Measurements from ENCODE around the gene FUZ.

Gene FUZ

DNA sequence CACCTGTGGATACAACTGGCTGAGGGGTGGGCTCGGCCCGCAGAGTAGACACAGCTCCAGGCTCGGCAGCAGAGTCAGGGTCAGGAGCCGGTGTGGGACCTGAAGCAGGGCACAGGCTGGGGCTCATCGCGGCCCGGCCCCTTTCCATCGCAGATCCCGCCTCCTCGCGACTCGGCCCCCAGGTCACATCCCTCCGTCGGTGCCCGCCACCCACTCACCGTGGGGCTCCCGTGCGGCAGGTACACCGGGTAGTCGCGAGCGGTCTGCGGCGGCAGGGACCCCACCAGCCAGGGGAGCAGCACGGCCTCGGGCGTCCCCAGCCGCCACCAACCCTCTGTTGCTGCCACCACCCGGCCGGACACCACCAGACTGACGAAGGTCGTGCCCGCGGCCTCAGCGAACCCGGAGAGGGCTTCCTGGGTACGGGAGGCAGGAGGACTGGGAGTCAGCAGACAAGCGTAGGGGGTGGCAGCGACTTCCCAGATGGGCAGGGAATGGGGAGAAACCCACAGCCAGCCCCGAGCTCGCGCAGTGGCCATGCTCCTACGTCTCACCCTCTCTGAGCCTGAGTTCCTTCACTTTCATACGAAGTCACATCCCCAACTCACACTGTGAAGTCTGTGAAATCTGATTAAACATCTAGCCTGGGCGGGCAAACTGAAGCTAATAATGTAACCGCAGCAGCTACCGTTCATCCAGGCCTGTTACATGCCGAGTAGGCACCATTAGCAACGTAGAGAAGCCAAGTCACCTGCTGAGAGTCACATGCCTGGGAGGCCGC lies 3.7 kb downstream of the FUZ start:
- TF ChIP-seq YY1 (IDR thresholded peaks at IDR 0.05; ENCODE audit: insufficient read depth, insufficient read length) (no peak), SUZ12 (IDR thresholded peaks at IDR 0.05; ENCODE audit: extremely low read depth, insufficient read depth, insufficient read length) (no peak), ZNF274 (IDR thresholded peaks at IDR 0.05; ENCODE audit: low read depth, low read length) (no peak)
- no peak for DNase-seq (ENCODE audit: low read depth, low spot score)

DNA sequence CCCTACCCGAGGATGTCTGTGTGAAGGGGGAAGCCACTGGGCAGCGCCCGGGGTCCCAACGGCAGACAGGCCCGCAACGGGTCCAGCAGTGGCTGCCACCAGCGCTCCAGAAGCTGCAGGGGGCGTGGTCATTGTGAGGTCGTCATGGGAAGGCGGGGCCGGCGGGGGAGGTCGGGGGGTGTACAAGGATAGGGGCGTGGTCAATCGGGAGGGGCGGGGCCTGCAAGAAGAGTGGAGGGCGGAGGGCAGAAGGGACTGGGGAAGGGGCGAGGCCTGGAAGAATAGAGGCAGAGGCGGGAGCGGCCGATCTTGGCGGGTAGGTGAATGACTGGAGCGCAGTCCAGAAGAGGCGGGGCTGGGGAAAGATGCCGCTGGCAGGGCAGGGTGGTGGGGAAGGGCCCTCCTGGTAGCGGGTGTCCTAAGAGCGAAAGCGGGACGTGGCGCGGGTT lies 4.4 kb downstream of the FUZ start:
- no peak overlapping the region for H3K9ac ChIP-seq (ENCODE audit: insufficient read length, low read depth)
- TF ChIP-seq YY1 (IDR thresholded peaks at IDR 0.05; ENCODE audit: insufficient read depth, insufficient read length) (no peak), ZNF274 (IDR thresholded peaks at IDR 0.05; ENCODE audit: low read depth, low read length) (no peak), SUZ12 (IDR thresholded peaks at IDR 0.05; ENCODE audit: extremely low read depth, insufficient read depth, insufficient read length) (no peak)
- no peak overlapping the region for H3K4me3 ChIP-seq (ENCODE audit: insufficient read length, low read depth)
- H3K9me3 ChIP-seq (ENCODE audit: insufficient read depth, low read length): no peaks in the 10 kb centered on the region
- no peaks in the 10 kb centered on the region for H3K27me3 ChIP-seq (ENCODE audit: insufficient read depth, insufficient read length)
- peaks cover 7% of the 10 kb centered on the region for H3K4me1 ChIP-seq (ENCODE audit: insufficient read depth, insufficient read length)
- peaks cover 50% of the 10 kb centered on the region for H3K36me3 ChIP-seq (ENCODE audit: insufficient read depth, insufficient read length, low read length)
- DNase-seq (ENCODE audit: low read depth, low spot score): no peak

More for the DNA sequence above, 3.7 kb downstream of the FUZ start:
- Histone ChIP-seq H3K36me3 (ENCODE audit: insufficient read depth, insufficient read length, low read length) (peaks cover 47% of the 10 kb centered on the region), H3K9me3 (ENCODE audit: insufficient read depth, low read length) (no peaks in the 10 kb centered on the region), H3K4me1 (ENCODE audit: insufficient read depth, insufficient read length) (peaks cover 7% of the 10 kb centered on the region), H3K27me3 (ENCODE audit: insufficient read depth, insufficient read length) (no peaks in the 10 kb centered on the region), H3K9ac (ENCODE audit: insufficient read length, low read depth) (peak overlapping the region; percentile 32), H3K4me3 (ENCODE audit: insufficient read length, low read depth) (no peak overlapping the region)

DNA sequence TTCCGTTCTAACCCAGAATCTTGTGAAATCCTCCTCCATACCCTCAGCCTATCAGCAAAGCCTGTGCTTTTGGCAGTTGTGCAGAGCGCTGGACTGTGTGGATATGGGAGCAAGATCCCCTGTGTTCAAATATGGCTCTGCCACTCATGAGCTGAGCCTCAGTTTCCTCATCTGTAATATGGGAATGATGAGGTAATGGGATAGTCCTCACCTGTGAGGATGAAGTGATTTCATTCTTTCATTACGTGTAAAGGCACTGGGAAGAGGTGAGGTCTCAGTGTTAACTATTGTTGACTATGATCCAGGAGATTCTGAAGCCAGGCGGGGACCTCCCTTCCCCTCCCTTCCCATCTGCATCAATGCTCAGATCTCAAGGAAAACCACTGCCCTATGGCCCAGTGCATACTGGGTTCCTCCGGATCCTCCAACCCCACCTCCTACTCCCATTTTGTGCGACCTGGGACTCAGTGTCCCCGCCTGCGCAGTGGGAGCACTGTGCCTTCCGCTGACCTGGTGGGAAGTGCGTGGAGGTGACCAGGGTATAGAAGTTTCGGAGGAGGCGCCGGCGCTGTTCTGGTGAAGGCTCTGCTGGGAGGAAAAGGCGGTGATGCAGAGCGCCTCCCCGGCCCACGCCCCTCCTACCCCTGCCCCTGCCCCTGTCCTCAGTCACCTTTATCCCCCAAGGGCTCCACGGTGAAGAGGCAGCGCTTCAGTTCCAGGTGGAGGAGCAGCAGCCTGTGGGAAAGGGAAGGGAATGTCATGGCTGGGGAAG lies 5.0 kb downstream of the FUZ start:
- Histone ChIP-seq H3K9me3 (ENCODE audit: insufficient read depth, low read length) (no peaks in the 10 kb centered on the region), H3K27me3 (ENCODE audit: insufficient read depth, insufficient read length) (no peaks in the 10 kb centered on the region), H3K4me3 (ENCODE audit: insufficient read length, low read depth) (no peak overlapping the region), H3K36me3 (ENCODE audit: insufficient read depth, insufficient read length, low read length) (peaks cover 56% of the 10 kb centered on the region), H3K9ac (ENCODE audit: insufficient read length, low read depth) (no peak overlapping the region), H3K4me1 (ENCODE audit: insufficient read depth, insufficient read length) (peaks cover 7% of the 10 kb centered on the region)
- TF ChIP-seq YY1 (IDR thresholded peaks at IDR 0.05; ENCODE audit: insufficient read depth, insufficient read length): no peak
- TF ChIP-seq SUZ12 (IDR thresholded peaks at IDR 0.05; ENCODE audit: extremely low read depth, insufficient read depth, insufficient read length): no peak
- no peak for TF ChIP-seq ZNF274 (IDR thresholded peaks at IDR 0.05; ENCODE audit: low read depth, low read length)
- no peak for DNase-seq (ENCODE audit: low read depth, low spot score)

- no peaks in the 10 kb centered on the region for H3K27me3 ChIP-seq (ENCODE audit: insufficient read depth, insufficient read length)
- no peak overlapping the region for H3K9ac ChIP-seq (ENCODE audit: insufficient read length, low read depth)
- peaks cover 62% of the 10 kb centered on the region for H3K36me3 ChIP-seq (ENCODE audit: insufficient read depth, insufficient read length, low read length)
- TF ChIP-seq YY1 (IDR thresholded peaks at IDR 0.05; ENCODE audit: insufficient read depth, insufficient read length) (no peak), ZNF274 (IDR thresholded peaks at IDR 0.05; ENCODE audit: low read depth, low read length) (no peak), SUZ12 (IDR thresholded peaks at IDR 0.05; ENCODE audit: extremely low read depth, insufficient read depth, insufficient read length) (no peak)
- H3K9me3 ChIP-seq (ENCODE audit: insufficient read depth, low read length): no peaks in the 10 kb centered on the region
- DNase-seq (ENCODE audit: low read depth, low spot score): no peak
- peaks cover 10% of the 10 kb centered on the region for H3K4me1 ChIP-seq (ENCODE audit: insufficient read depth, insufficient read length)
- H3K4me3 ChIP-seq (ENCODE audit: insufficient read length, low read depth): no peak overlapping the region
These were observed 5.8 kb downstream of the FUZ start for GRCh38 chr19:49807058-49807903.

GRCh38 chr19:49806620-49806959 lies 6.5 kb downstream of the FUZ start:
- H3K27me3 ChIP-seq (ENCODE audit: insufficient read depth, insufficient read length): no peaks in the 10 kb centered on the region
- TF ChIP-seq ZNF274 (IDR thresholded peaks at IDR 0.05; ENCODE audit: low read depth, low read length) (no peak), YY1 (IDR thresholded peaks at IDR 0.05; ENCODE audit: insufficient read depth, insufficient read length) (no peak), SUZ12 (IDR thresholded peaks at IDR 0.05; ENCODE audit: extremely low read depth, insufficient read depth, insufficient read length) (no peak)
- no peak for DNase-seq (ENCODE audit: low read depth, low spot score)
- H3K9ac ChIP-seq (ENCODE audit: insufficient read length, low read depth): no peak overlapping the region
- no peak overlapping the region for H3K4me3 ChIP-seq (ENCODE audit: insufficient read length, low read depth)
- H3K9me3 ChIP-seq (ENCODE audit: insufficient read depth, low read length): no peaks in the 10 kb centered on the region
- H3K36me3 ChIP-seq (ENCODE audit: insufficient read depth, insufficient read length, low read length): peaks cover 68% of the 10 kb centered on the region
- peaks cover 12% of the 10 kb centered on the region for H3K4me1 ChIP-seq (ENCODE audit: insufficient read depth, insufficient read length)

GRCh38 chr19:49805822-49806619 lies 7.1 kb downstream of the FUZ start:
- no peaks in the 10 kb centered on the region for H3K27me3 ChIP-seq (ENCODE audit: insufficient read depth, insufficient read length)
- peaks cover 73% of the 10 kb centered on the region for H3K36me3 ChIP-seq (ENCODE audit: insufficient read depth, insufficient read length, low read length)
- no peaks in the 10 kb centered on the region for H3K9me3 ChIP-seq (ENCODE audit: insufficient read depth, low read length)
- TF ChIP-seq YY1 (IDR thresholded peaks at IDR 0.05; ENCODE audit: insufficient read depth, insufficient read length) (no peak), ZNF274 (IDR thresholded peaks at IDR 0.05; ENCODE audit: low read depth, low read length) (no peak), SUZ12 (IDR thresholded peaks at IDR 0.05; ENCODE audit: extremely low read depth, insufficient read depth, insufficient read length) (no peak)
- no peak overlapping the region for H3K4me3 ChIP-seq (ENCODE audit: insufficient read length, low read depth)
- no peak overlapping the region for H3K9ac ChIP-seq (ENCODE audit: insufficient read length, low read depth)
- peaks cover 16% of the 10 kb centered on the region for H3K4me1 ChIP-seq (ENCODE audit: insufficient read depth, insufficient read length)
- DNase-seq (ENCODE audit: low read depth, low spot score): no peak
